HG03378 (cell line): Measurements from ENCODE around the gene SPRN.
"Not testable (repeated sequence)": the region's sequence is repeated elsewhere in the genome, so short reads cannot be mapped to it uniquely, and the experiment has no call there.

ENCODE experiments used
- ATAC-seq: cut with Tn5 transposase; IDR thresholded peaks from one replicate; pipeline ENCODE4 v1.9.1; 2021; ENCODE audit warnings: mild to moderate bottlenecking, moderate library complexity; ENCODE audit not compliant: unreplicated experiment

SPRN gene, protein sequence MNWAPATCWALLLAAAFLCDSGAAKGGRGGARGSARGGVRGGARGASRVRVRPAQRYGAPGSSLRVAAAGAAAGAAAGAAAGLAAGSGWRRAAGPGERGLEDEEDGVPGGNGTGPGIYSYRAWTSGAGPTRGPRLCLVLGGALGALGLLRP

DNA sequence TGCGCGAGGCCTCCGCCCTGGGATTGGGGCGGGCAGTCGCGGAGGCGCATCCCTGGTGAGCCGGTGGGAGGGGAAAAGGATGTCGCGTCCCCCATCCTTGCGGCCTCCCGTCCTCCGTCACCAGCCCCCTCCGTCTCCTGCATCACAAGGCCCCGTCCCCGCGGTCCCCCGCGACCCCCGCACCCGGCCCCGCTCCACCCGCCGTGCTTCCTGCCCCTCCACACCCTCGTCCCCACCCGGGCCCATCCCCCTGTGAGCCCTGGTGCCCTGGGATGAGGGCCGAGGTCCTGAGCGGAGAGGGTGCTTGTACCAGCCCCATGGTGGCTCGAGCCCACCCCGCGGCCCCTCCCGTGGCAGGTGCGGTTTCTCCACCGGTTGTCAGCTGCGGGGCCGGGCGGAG lies at the start of gene SPRN:
Gene SPRN, minus strand, starts transcription at position 25 of the 400 bp plus-strand sequence. CDS start 944 bp downstream, outside the sequence.
- not testable (repeated sequence) for ATAC-seq

DNA sequence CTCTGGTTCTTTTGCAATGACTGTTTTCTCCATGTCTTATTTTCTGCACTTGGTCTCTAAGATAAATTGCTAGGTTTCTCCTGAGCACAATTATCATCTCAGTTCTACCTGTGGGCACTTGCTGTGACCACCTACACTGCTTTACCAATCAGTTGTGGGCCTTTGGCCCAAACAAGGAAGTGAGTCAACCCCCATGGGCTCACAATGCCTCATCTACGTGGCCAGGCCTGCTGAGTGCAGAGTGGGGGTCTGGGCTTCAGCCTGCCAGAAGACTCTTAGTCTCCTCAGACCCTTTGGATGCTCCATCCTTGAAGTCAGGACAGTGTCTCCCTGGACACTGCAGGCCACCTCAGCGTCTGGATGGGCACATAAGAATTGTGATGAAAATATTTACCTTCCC lies 49.6 kb upstream of the SPRN start:
- no peak for ATAC-seq

DNA sequence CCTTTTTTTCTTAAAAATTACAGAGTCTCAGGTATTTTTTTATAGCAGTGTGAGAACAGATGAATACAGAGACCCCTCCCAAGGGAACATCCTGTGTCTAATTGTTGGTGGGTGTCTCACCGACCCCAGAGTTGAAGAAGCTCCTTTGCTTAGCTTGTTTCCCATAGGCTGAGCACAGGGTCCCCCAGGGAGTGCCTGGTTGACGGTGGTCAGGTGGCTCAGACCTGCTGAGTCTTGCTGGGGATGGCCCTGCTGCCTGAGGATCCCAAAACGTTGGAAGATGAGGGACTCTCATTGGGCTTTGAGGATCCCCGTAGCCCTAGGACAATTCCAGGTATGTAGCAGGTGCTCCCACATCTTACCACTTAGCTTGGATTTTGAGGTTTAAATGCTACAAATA lies 48.8 kb upstream of the SPRN start:
- ATAC-seq, result no peak

DNA sequence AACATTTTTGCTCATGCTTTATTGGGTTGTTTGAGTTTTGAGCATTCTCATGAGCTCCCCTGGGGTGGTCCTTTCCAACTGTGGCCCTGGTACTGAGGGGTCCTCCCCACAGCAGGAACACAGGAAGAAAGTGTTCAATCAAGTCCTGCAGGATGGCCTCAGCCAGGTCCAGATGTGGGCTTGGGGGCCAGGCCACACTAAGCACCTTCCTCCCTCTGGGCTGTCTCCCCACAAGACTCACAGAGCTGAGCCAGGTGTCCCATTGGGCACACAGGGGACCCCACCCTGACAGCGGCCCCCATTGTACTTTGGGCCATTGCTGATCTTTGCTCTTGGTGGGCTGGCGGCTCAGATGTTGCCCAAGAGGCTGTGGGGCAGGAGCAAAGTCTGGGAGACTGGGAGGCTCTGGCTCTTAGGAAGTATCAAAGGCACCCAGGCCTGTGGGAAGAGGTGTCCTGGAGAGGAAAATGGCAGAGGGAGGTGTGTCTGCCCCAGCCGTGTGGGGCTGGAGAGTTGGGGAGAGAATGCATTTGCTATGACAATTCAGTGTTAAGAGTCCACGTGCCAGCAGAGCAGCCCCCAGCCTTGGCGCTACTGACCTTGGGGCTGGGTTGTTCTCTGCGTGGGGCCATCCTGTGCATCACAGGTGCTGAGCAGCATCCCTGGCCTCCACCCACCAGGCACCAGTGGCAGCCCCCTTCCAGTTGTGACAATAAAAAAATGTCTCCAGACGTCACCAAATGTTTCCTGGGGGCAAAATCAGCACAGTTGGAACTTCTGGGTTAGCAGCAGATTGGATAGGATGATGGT lies 47.1 kb upstream of the SPRN start:
- ATAC-seq, result no peak

DNA sequence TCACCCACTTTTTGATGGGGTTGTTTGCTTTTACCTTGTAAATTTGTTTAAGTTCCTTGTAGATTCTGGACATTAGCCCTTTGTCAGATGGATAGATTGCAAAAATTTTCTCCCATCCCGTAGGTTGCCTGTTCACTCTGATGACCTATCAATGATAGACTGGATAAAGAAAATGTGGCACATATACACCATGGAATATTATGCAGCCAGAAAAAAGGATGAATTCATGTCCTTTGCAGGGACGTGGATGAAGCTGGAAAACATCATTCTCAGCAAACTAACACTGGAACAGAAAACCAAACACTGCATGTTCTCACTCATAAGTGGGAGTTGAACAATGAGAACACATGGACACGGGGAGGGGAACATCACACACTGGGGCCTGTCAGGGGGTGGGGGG lies 44.8 kb upstream of the SPRN start:
- not testable (repeated sequence) for ATAC-seq

DNA sequence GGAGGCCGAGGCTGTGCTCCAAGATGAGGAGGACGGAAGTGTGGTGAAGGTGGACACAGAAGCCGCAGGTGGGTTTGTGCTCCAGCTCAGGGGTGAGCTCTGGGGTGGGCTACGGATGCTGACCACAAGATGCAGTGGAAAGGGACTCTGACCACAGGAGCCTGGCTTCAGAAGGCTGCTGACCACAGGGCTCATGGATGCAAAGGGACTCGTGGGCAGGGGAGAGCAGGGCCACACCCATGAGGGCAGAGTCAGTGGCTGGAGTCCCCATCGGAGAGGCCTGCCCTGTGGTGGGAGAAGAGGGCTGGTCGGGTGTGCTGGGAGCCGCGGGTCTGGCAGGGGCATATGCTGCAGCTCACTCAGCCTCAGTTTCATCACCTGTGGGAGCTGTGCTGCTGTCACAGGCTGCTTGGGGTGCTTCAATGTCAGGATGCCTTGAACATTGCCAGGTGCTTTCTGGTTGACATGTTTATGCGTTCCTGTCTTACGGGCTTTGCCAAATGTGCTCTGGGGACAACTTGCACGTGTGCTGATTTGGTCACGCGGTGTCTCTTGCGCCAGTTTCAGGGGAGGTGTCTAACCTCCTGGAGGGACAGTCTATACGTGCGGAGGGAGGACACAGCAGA lies 43.0 kb upstream of the SPRN start:
- ATAC-seq, result no peak

DNA sequence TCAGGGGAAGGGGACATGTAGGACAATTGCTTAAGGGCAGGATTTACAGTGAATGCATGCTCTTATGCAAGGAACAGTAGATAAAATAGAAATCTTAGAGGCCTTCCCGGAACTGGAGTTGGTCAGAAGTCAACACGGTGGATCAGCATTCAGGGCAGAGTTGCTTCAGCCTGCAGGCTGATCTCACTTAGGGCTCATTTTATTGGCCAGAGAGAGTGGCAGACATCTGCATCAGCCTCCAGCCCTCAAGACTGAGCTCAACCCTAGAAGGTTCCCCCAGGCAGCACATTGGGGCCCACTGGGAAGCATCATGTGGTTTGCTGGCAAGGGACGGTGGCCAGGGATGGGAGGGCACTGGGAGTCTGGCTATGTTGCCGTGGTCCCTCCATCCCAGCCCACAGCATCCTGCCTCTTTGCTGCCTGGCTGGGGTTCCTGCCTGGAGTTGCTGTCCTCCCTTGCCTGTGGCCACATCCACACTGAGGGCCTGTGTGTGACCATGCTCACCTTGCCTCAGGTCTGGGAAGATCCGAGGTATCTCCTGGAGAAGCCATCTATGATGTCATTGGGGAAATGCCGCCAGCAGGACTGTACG lies 42.4 kb upstream of the SPRN start:
- ATAC-seq, result no peak

DNA sequence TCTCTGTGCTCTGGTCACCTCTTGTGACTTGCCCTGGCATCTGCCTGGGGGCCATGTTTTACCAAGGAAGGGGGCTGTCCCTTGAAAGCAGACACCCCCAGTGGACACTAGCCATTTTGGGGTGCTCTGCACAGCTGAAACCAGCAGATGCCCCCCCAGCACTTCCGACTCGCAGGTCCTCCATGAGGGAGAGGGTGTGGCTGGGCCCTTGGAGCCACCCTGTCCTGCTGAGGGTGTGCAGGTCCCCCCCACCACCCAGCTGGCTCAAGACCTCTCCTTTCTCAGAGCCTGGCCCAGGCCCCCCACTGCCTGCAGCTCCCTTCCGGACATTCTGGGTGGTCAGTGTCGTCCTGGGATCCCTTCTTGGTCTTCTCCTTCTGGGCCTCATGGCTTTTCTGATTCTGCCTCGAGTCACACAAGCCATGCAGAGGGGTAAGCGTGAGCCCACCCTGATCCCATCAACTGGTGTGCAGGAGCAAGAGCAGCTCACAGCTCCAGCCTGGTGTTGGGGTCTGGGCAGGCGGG lies 41.6 kb upstream of the SPRN start:
- ATAC-seq, result no peak

DNA sequence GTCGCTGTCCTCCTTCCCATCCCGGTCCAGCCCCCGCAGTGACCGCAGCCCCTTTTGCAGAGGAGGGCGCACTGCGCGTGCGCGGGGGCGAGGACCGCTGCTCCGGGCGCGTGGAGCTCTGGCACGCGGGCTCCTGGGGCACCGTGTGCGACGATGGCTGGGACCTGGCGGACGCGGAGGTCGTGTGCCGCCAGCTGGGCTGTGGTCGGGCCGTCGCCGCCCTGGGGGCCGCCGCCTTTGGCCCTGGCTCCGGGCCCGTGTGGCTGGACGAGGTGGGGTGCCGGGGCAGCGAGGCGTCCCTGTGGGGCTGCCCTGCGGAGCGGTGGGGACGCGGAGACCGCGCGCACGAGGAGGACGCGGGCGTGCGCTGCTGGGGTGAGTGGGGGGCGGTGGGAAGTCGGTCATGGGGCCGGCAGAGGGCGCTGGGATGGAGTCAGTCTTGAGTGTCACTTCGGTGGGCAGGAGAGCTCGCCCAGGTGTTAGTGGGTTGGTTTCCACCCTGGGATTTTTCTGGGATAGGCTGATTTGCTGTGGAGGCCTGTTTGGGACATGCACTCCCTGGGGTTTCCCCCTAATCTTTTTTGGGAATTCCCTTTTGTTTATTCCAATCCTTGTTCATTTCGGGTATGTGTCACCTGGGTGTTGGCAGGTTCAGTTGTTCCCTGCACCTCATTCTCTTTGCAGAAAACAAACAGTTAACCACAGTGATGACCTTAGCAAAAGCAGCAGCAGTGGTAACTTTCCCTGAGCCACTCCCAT lies 40.9 kb upstream of the SPRN start:
- no peak for ATAC-seq

DNA sequence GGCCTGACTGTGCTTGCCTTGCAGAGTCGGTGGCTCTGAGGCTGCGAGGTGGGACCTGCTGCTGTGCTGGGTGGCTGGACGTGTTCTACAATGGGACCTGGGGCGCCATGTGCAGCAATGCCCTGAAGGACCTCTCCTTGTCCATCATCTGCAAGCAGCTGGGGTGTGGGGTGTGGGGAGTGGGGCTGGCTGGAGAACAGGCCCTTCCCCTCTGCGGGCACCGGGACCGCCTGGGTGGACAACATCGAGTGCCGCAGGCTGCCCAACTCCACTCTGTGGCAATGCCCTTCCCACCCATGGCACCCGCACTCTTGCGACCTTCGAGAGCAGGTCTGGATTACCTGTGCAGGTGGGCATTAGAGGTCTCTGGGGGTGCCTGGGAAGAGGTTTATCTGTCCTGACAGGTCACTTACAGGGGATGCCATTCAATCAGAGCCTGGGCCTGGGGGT lies 40.2 kb upstream of the SPRN start:
- no peak for ATAC-seq

DNA sequence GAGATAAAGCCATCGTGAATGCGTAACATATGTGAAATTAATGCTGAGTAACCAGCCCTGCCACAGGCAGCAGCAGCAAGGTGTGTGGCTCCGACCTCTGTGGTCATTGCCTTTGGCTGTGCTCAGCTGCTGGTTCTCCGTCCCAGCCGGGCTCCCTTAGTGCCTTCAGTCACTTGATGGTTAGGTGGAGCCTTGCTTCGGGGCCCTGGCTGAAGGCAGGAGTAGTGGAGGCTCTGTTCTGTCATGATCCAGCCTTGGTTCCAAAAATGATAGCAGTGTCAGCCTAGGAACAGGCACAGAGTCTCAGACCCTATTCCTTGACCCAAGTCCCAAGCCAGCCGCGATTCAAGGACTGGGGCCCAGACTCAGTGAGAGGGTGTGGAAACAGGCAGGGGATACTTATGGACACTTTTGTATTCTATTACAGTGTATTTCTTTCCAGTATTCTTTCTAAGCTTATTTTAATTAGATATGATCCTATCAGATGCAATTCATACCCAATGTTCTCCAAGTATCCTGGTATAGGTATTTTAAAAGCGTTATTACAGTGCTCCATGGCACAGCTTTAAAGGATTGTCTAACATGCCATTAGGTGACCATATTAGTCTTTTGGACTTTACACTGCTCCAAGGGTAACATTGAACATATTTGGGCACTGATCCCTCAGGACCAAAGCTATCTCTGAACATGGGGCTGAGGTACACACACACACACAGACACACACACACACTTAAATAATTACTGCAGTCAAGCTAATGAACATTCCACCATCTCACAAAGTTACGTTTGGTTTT lies 38.3 kb upstream of the SPRN start:
- no peak for ATAC-seq

DNA sequence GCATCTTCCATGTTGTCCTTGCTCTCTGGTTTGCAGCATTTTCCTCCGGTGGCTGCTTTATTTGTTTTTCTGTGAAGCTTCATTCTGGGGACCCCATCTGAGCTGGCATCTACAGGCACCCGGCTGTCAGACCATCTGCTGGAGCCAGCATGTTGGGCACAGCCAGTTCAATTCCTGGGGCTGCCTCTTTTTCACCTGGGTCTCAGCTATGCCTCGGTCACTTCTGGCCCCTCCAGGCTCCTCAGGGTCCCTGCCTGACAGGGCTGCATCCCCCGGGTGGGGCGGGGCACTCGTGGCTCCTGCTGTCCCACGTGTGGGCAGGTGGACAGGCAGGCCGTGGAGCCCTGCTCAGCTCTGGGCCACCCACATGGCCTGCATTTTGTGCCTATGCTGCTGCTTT lies 37.4 kb upstream of the SPRN start:
- ATAC-seq, result no peak

DNA sequence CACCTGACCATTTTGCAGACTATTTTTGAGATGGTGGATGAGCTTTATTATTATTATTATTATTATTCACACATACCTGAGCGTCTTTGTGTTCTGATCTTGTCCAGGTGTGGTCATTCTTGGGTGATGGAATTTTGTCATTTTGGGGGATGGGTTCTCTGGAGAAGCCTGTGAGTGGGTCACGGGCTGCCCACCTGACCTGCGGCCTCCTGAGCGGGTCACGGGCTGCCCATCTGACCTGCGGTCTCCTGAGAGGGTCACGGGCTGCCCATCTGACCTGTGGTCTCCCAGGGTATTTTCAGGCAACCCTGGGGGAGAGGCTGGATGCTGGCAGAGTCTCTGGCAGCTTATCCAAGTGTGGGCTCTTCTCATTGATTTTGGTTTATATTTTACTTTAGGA lies 36.6 kb upstream of the SPRN start:
- no peak for ATAC-seq

DNA sequence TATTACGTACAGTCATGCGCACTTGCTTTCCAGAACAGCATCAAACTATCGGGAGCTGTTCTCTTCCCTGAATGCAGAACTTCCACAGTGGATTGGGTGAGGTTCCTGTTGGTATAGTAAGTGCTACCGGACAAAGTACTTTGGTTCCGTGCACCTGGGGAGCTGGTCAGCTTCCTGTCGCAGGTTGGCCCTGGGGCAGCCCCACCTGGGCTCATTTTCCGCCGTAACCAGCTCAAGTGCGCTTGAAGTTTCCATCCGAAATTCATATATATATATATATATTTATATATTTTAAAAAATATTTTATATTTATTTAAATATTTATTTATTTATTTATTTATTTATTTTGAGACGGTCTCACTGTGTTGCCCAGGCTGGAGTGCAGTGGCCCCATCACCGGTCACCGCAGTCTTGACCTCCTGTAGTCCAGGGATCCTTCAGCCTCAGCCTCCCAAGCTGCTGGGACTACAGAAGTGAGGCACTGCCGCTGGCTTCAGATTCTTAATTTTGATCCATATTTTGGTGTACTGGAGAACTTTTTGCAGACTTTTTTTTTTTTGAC lies 35.9 kb upstream of the SPRN start:
- ATAC-seq, result no peak

DNA sequence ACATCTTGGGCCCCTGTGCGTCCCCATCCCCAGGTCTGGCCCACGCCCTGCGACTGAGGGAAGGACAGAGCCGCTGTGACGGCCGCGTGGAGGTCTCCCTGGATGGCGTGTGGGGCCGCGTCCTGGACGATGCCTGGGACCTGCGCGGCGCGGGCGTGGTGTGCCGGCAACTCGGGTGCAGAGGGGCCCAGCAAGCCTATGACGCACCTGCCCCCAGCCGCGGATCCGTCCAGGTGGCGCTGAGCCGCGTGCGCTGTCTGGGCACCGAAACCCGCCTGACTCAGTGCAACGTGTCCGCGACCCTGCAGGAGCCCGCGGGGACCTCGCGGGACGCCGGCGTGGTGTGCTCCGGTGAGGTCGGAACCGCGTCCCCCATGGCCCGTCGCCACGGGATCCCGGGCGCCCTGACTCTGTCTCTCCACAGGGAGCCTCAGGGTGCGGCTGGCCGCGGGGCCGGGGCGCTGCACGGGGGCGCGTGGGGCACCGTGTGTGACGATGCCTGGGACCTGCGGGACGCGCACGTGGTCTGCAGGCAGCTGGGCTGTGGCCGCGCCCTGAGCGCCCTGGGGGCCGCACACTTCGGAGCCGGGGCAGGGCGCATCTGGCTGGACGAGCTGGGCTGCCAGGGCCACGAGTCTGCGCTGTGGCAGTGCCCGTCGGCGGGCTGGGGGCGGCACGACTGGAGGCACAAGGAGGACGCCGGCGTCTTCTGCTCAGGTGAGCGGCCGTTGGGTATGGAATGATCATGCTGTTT lies 35.2 kb upstream of the SPRN start:
- no peak for ATAC-seq

DNA sequence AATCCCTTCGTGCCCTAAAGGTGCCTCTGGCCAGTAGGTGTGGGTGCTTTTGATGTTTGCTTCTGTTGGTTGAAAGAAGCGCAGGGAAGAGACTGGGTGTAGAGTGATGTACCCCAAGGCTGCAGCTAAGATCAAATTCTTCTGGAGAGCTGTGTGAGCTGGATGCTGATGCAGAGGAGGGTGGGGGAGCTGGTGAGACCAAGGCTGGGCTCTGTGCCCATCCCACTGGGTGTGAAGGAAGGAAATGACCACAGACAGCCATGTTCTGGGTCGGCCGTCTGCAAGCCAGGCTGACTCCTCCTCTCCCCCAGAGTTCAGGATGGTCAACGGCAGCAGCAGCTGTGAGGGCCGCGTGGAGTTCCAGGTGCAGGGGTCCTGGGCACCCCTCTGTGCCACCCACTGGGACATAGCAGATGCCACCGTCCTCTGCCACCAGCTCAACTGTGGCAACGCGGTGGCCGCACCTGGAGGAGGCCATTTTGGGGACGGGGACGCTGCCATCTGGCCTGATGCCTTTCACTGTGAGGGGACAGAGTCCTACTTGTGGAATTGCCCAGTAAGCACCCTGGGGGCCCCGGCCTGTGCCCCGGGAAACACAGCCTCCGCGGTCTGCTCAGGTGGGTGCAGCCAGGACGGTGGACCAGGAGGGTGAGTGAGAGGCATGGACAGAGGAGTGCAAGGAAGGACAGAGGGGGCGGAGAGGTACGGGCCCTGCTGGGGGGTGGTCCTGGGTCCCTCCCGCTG lies 34.5 kb upstream of the SPRN start:
- no peak for ATAC-seq

DNA sequence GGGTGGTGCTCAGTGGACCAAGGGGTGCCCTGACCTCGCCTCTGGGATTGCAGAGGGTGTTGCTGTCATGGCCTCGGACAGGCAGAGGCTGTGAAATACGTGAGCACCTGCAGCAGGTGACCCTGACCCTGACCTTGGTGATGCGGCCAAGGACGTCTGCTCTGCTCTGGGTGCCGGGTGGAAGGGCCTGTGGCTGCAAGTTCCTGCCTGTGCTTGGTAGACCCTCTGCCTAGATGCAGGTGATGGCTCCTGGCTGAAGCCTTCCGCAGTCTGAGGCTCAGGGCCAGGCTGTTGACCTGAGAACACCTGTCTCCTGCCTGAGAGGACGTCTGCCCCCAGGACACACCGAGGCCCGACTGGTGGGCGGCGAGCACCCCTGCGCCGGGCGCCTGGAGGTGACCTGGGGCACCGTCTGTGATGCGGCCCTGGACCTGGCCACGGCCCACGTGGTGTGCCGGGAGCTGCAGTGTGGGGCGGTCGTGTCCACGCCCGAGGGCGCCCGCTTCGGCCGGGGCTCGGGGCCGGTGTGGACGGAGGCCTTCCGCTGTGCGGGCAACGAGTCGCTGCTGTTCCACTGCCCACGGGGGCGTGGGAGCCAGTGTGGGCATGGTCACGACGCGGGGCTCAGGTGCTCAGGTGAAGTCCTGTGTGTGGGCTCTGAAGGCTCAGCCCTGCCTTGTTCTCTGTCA lies 33.7 kb upstream of the SPRN start:
- no peak for ATAC-seq
